SK-N-SH (cell line): Measurements from ENCODE around the gene PODXL. TPM values are rescaled to one million over a fixed set of nuclear protein-coding genes. Genes with fewer than 3 reads are reported as not detected.

ENCODE experiments used
- CTCF ChIA-PET: fragments of 300-600, 350-600 bp; formaldehyde crosslinking; extraction: SDS; loops from one replicate; lab custom pipeline; 2021; lab: Yijun Ruan, JAX
- POLR2A ChIA-PET: fragments of 350-600 bp; sonication (Branson Sonifier 250); formaldehyde crosslinking; extraction: SDS; loops from one replicate; lab custom pipeline; 2020; ENCODE audit warnings: antibody characterized with exemption, inconsistent platforms; lab: Yijun Ruan, JAX
- DNase-seq: peaks from one replicate; pipeline ENCODE4 v3.0.0; 2012
- H2AFZ ChIP-seq: fragments of 200-600 bp; sonication (generic); 2 replicates; pipeline ENCODE4 v1.8.1; 2016; ENCODE audit warnings: antibody characterized with exemption, mild to moderate bottlenecking, low read depth
- H3F3A ChIP-seq: fragments of 200-600 bp; sonication (generic); replicated peaks from 2 replicates; pipeline ENCODE3; 2016; ENCODE audit warnings: antibody characterized with exemption, mild to moderate bottlenecking; ENCODE audit not compliant: insufficient read depth
- H3K27ac ChIP-seq, 2 experiments: fragments of 200-500 bp in 1 of 2; fragments of 200-600 bp in 1 of 2; sonication (Bioruptor generic) in 1 of 2; sonication (generic), shearing (Covaris generic) in 1 of 2; 2 replicates each; pipeline versions ENCODE4 v1.5.1 to v1.6.1; 2014 to 2016; ENCODE audit warnings: low read depth in 2 of 2, inconsistent platforms in 1 of 2, low read length in 1 of 2, mild to moderate bottlenecking in 1 of 2, mixed read lengths in 1 of 2
- H3K27me3 ChIP-seq: fragments of 200-600 bp; sonication (generic), shearing (Covaris generic); 2 replicates; pipeline ENCODE4 v1.6.1; 2016; ENCODE audit warnings: mixed run types; ENCODE audit not compliant: insufficient read depth
- H3K36me3 ChIP-seq, 2 experiments: fragments of 200-500 bp in 1 of 2; fragments of 200-600 bp in 1 of 2; sonication (Bioruptor generic) in 1 of 2; sonication (generic) in 1 of 2; replicated peaks in 1 of 2; 2 replicates each; pipeline versions ENCODE3 to v1.5.1; 2014 to 2016; ENCODE audit warnings: low read length in 1 of 2, mild to moderate bottlenecking in 1 of 2; ENCODE audit not compliant: insufficient read depth in 2 of 2, control insufficient read depth in 1 of 2
- H3K4me1 ChIP-seq, 2 experiments: fragments of 200-500 bp in 1 of 2; fragments of 200-600 bp in 1 of 2; sonication (Bioruptor generic) in 1 of 2; sonication (generic), shearing (Covaris generic) in 1 of 2; 2 replicates each; pipeline versions ENCODE4 v1.5.1 to v1.6.1; 2014 to 2016; ENCODE audit warnings: low read depth in 1 of 2, low read length in 1 of 2, mixed run types in 1 of 2; ENCODE audit not compliant: insufficient read depth in 2 of 2, control insufficient read depth in 1 of 2
- H3K4me2 ChIP-seq: fragments of 200-600 bp; sonication (generic), shearing (Covaris generic); 2 replicates; pipeline ENCODE4 v1.6.1; 2017; ENCODE audit warnings: mixed run types
- H3K4me3 ChIP-seq, 2 experiments: fragments of 200-500 bp in 1 of 2; fragments of 200-600 bp in 1 of 2; sonication (Bioruptor generic) in 1 of 2; sonication (generic), shearing (Covaris generic) in 1 of 2; 2 replicates each; pipeline versions ENCODE4 v1.5.1 to v1.8.1; 2014 to 2016; ENCODE audit warnings: low read depth in 2 of 2, inconsistent platforms in 1 of 2, low read length in 1 of 2, mild to moderate bottlenecking in 1 of 2, mixed read lengths in 1 of 2, moderate library complexity in 1 of 2
- H3K79me2 ChIP-seq: fragments of 200-600 bp; sonication (generic); 2 replicates; pipeline ENCODE4 v1.8.1; 2017; ENCODE audit warnings: mild to moderate bottlenecking; ENCODE audit not compliant: insufficient read depth
- H3K9ac ChIP-seq: fragments of 200-600 bp; sonication (generic); 2 replicates; pipeline ENCODE4 v1.6.1; 2017; ENCODE audit warnings: mixed run types
- H3K9me2 ChIP-seq: fragments of 200-600 bp; sonication (generic); 2 replicates; pipeline ENCODE4 v1.6.1; 2017; ENCODE audit warnings: mixed run types
- H3K9me3 ChIP-seq: fragments of 200-600 bp; sonication (generic); 2 replicates; pipeline ENCODE4 v1.6.1; 2017; ENCODE audit warnings: mixed run types, mild to moderate bottlenecking, moderate library complexity
- H4K20me1 ChIP-seq: fragments of 200-600 bp; sonication (generic); 2 replicates; pipeline ENCODE4 v1.6.1; 2017; ENCODE audit warnings: mild to moderate bottlenecking, mixed run types; ENCODE audit not compliant: insufficient read depth
- CHD2 ChIP-seq: fragments of 150-350 bp; IDR thresholded peaks from 2 replicates; pipeline ENCODE4 v1.6.1; 2018; ENCODE audit warnings: low read length; ENCODE audit not compliant: partially characterized antibody
- CTCF ChIP-seq: fragments of 200-600 bp; sonication (generic); IDR thresholded peaks from 2 replicates; pipeline ENCODE4 v1.6.1; 2017; ENCODE audit warnings: antibody characterized with exemption, mild to moderate bottlenecking, moderate library complexity
- EZH2phosphoT487 ChIP-seq: fragments of 200-600 bp; sonication (generic); IDR thresholded peaks from 2 replicates; pipeline ENCODE4 v1.6.1; 2017; ENCODE audit warnings: low read depth, mixed run types, mild to moderate bottlenecking, antibody characterized with exemption, moderate library complexity, borderline replicate concordance
- GATA2 ChIP-seq: sonication (generic); formaldehyde crosslinking; IDR thresholded peaks from 2 replicates; pipeline ENCODE4 v1.5.0; 2020; ENCODE audit warnings: mild to moderate bottlenecking, missing genetic modification reagents
- JUND ChIP-seq: IDR thresholded peaks from 2 replicates; pipeline ENCODE4 v1.4.0; 2012
- MAX ChIP-seq: IDR thresholded peaks from 2 replicates; pipeline ENCODE4 v1.4.0; 2012; ENCODE audit warnings: low read depth
- MEF2A ChIP-seq: IDR thresholded peaks from 2 replicates; pipeline ENCODE4 v1.4.0; 2012; ENCODE audit warnings: low read depth, borderline replicate concordance
- MXI1 ChIP-seq: IDR thresholded peaks from 2 replicates; pipeline ENCODE4 v1.6.1; 2012; ENCODE audit warnings: mild to moderate bottlenecking, low read depth, low read length, improper control_type of control experiment
- NFIC ChIP-seq: IDR thresholded peaks from 2 replicates; pipeline ENCODE4 v1.4.0; 2012; ENCODE audit warnings: borderline replicate concordance
- PBX3 ChIP-seq: IDR thresholded peaks from 2 replicates; pipeline ENCODE4; 2012
- POLR2AphosphoS5 ChIP-seq: IDR thresholded peaks from 2 replicates; pipeline ENCODE4 v1.6.1; 2012; ENCODE audit warnings: low read depth, low read length
- RCOR1 ChIP-seq: fragments of 150-350 bp; IDR thresholded peaks from 2 replicates; pipeline ENCODE4 v1.6.1; 2017; ENCODE audit warnings: antibody characterized with exemption, low read length
- RFX5 ChIP-seq: IDR thresholded peaks from 2 replicates; pipeline ENCODE4 v1.6.1; 2012; ENCODE audit warnings: mild to moderate bottlenecking, improper control_type of control experiment, low read length
- TAF1 ChIP-seq: IDR thresholded peaks from 2 replicates; pipeline ENCODE4 v1.6.1; 2012; ENCODE audit warnings: low read depth, mild to moderate bottlenecking, low read length, moderate library complexity, borderline replicate concordance
- WGBS: methylation state at CpG from one replicate; pipeline ENCODE4 v1.1.6; 2017; ENCODE audit warnings: low lambda C conversion rate; 5-methylcytosine and 5-hydroxymethylcytosine counted together
- polyA plus RNA-seq, 3 experiments: library from polyadenylated mRNA; depleted of rRNA; stranded (reverse); fragments of >200 nt; gene quantifications; 2 replicates each; pipeline ENCODE4 v1.2.3, GENCODE V29; 2012
- TF ChIP-seq, protein P1 (sequence below): IDR thresholded peaks from 2 replicates; pipeline ENCODE4 v1.4.0; 2012; ENCODE audit warnings: low read depth, borderline replicate concordance

The PODXL gene
- polyA plus RNA-seq, 1 of the 3 experiments (the other 2 are of a cell fraction) = 76.1 TPM

GRCh38 chr7:131548371-131548770 is 8.1 kb downstream of the PODXL start:
- TF ChIP-seq MEF2A (no peak), TAF1 (no peak), JUND (no peak), PBX3 (no peak)
- TF ChIP-seq, all 33 proteins: peak for 0
- Histone ChIP-seq H3F3A (peaks cover 36% of the 10 kb centered on the region), H3K9ac (no peak overlapping the region), H2AFZ (no peak overlapping the region), H3K4me1 (peaks cover 24 to 26% of the 10 kb centered on the region in 2 experiments), H3K36me3 (peaks cover 0 to 7% of the 10 kb centered on the region in 2 experiments), H3K9me2 (no peaks in the 10 kb centered on the region), H4K20me1 (peaks cover 99% of the 10 kb centered on the region), H3K27ac (0 out of 4 replicates have a peak overlapping the region, but pooled peaks of 1 of the 2 experiments have one; percentile 0), H3K9me3 (no peaks in the 10 kb centered on the region), H3K79me2 (peaks cover 100% of the 10 kb centered on the region), H3K4me2 (no peak overlapping the region), H3K27me3 (no peaks in the 10 kb centered on the region), H3K4me3 (no peak overlapping the region)
- ChIA-PET CTCF (interaction anchor here (0.6 to 15.1 kb wide), 6 partner anchors 9 to 534 kb away, joined by 3 to 160 read pairs (median 39); no protein-coding TSS in a partner anchor), POLR2A (no interaction called here)
- 97% methylated on average over 2 of the region's 2 CpGs for WGBS
- DNase-seq = no peak

- H3K36me3 ChIP-seq = peaks cover 0 to 7% of the 10 kb centered on the region in 2 experiments
- no peaks in the 10 kb centered on the region for H3K9me3 ChIP-seq
- H4K20me1 ChIP-seq = peaks cover 99% of the 10 kb centered on the region
- POLR2A ChIA-PET = interaction anchor here (0.6 kb wide), 1 partner anchor 287 kb away, joined by 4 read pairs; no protein-coding TSS in a partner anchor
- no peak overlapping the region for H3K4me3 ChIP-seq
- no peak overlapping the region for H2AFZ ChIP-seq
- peaks cover 24 to 26% of the 10 kb centered on the region in 2 experiments for H3K4me1 ChIP-seq
- no peak for DNase-seq
- no peak overlapping the region for H3K9ac ChIP-seq
- H3K79me2 ChIP-seq = peaks cover 100% of the 10 kb centered on the region
- H3K27ac ChIP-seq = no peak overlapping the region
- no peak for TF ChIP-seq PBX3
- no peak for TF ChIP-seq RCOR1
- TF ChIP-seq MEF2A = no peak
- no peak for TF ChIP-seq GATA2 (CRISPR knock-in tag)
- TF ChIP-seq CHD2 = no peak
- TF ChIP-seq RFX5 = no peak
- TF ChIP-seq JUND = no peak
- TF ChIP-seq CTCF = no peak
- TF ChIP-seq MAX = no peak
- TF ChIP-seq, protein P1, sequence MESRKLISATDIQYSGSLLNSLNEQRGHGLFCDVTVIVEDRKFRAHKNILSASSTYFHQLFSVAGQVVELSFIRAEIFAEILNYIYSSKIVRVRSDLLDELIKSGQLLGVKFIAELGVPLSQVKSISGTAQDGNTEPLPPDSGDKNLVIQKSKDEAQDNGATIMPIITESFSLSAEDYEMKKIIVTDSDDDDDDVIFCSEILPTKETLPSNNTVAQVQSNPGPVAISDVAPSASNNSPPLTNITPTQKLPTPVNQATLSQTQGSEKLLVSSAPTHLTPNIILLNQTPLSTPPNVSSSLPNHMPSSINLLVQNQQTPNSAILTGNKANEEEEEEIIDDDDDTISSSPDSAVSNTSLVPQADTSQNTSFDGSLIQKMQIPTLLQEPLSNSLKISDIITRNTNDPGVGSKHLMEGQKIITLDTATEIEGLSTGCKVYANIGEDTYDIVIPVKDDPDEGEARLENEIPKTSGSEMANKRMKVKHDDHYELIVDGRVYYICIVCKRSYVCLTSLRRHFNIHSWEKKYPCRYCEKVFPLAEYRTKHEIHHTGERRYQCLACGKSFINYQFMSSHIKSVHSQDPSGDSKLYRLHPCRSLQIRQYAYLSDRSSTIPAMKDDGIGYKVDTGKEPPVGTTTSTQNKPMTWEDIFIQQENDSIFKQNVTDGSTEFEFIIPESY = no peak
- no peak for TF ChIP-seq EZH2phosphoT487
- TF ChIP-seq NFIC = no peak
- TF ChIP-seq MXI1 = no peak
- no peak for TF ChIP-seq POLR2AphosphoS5
- WGBS = 92% methylated on average over 8 of the region's 8 CpGs
- peaks cover 32% of the 10 kb centered on the region for H3F3A ChIP-seq
- H3K4me2 ChIP-seq = no peak overlapping the region
- no peaks in the 10 kb centered on the region for H3K9me2 ChIP-seq
- H3K27me3 ChIP-seq = no peaks in the 10 kb centered on the region
- CTCF ChIA-PET = interaction anchor here (0.6 to 15.1 kb wide), 16 partner anchors 8 to 141 kb away, joined by 3 to 160 read pairs (median 18); partner anchors contain the start of gene PODXL
Observed at GRCh38 chr7:131547589-131547988, 8.8 kb downstream of the PODXL start.
